SK-N-SH treated with all-trans-retinoic acid at 6 μM for 48 hours (cell line): ENCODE measurements around the gene RRAD.
"Not testable (repeated sequence)": the region's sequence is repeated elsewhere in the genome, so short reads cannot be mapped to it uniquely, and the experiment has no call there.

Experiments used
- ATAC-seq: fragments of 200-7000 bp; cut with Tn5 transposase; 3 replicates; pipeline ENCODE4 v1.9.1; 2020; ENCODE audit warnings: mild to moderate bottlenecking, moderate library complexity
- ARNTL ChIP-seq: fragments of 450-650 bp; formaldehyde crosslinking; IDR thresholded peaks from 2 replicates; pipeline ENCODE4 v1.5.0; 2020; ENCODE audit warnings: low read depth, mild to moderate bottlenecking, moderate library complexity, borderline replicate concordance
- CSDC2 ChIP-seq: fragments of 250-450 bp; sonication (Bioruptor Pico); IDR thresholded peaks from 2 replicates; pipeline ENCODE4 v1.5.0; 2020; ENCODE audit warnings: mild to moderate bottlenecking, moderate library complexity
- ESRRG ChIP-seq: fragments of 250-450 bp; sonication (Bioruptor Pico); IDR thresholded peaks from 2 replicates; pipeline ENCODE4 v1.6.1; 2021; ENCODE audit warnings: mild to moderate bottlenecking
- ISL1 ChIP-seq: fragments of 250-450 bp; sonication (Bioruptor Pico); IDR thresholded peaks from 2 replicates; pipeline ENCODE4 v2.1.2; 2022; ENCODE audit warnings: mild to moderate bottlenecking, moderate library complexity
- OSR1 ChIP-seq: fragments of 250-450 bp; sonication (Bioruptor Pico); IDR thresholded peaks from 2 replicates; pipeline ENCODE4 v1.8.0; 2022; ENCODE audit warnings: moderate library complexity, mild to moderate bottlenecking, inconsistent platforms
- PPARA ChIP-seq: fragments of 250-450 bp; sonication (Bioruptor Pico); IDR thresholded peaks from 2 replicates; pipeline ENCODE4 v1.5.0; 2020; ENCODE audit warnings: mild to moderate bottlenecking, borderline replicate concordance
- RARB ChIP-seq: fragments of 250-450 bp; sonication (Bioruptor Pico); IDR thresholded peaks from 2 replicates; pipeline ENCODE4 v1.8.0; 2021; ENCODE audit warnings: mild to moderate bottlenecking, moderate library complexity
- SNAI2 ChIP-seq: fragments of 250-450 bp; sonication (Bioruptor Pico); IDR thresholded peaks from 2 replicates; pipeline ENCODE4 v1.5.0; 2020; ENCODE audit warnings: mild to moderate bottlenecking, moderate library complexity
- TCF4 ChIP-seq: fragments of 250-450 bp; sonication (Bioruptor Pico); IDR thresholded peaks from 2 replicates; pipeline ENCODE4 v1.8.0; 2021; ENCODE audit warnings: mild to moderate bottlenecking, moderate library complexity, borderline replicate concordance
- TOX ChIP-seq: fragments of 250-450 bp; sonication (Bioruptor Pico); IDR thresholded peaks from 2 replicates; pipeline ENCODE4 v1.8.0; 2021; ENCODE audit warnings: mild to moderate bottlenecking, moderate library complexity, borderline replicate concordance
- ZC3H10 ChIP-seq: fragments of 250-450 bp; sonication (Bioruptor Pico); IDR thresholded peaks from 2 replicates; pipeline ENCODE4 v1.5.1; 2021; ENCODE audit warnings: mild to moderate bottlenecking, moderate library complexity
- ZFP3 ChIP-seq: fragments of 250-450 bp; sonication (Bioruptor Pico); IDR thresholded peaks from 2 replicates; pipeline ENCODE4 v1.5.0; 2020; ENCODE audit warnings: mild to moderate bottlenecking, moderate library complexity
- ZFP30 ChIP-seq: fragments of 450-650 bp; formaldehyde crosslinking; IDR thresholded peaks from 2 replicates; pipeline ENCODE4 v1.5.0; 2022; ENCODE audit warnings: mild to moderate bottlenecking, moderate library complexity
- ZNF565 ChIP-seq: fragments of 450-650 bp; formaldehyde crosslinking; conservative IDR thresholded peaks from 2 replicates; pipeline ENCODE4 v1.5.0; 2020; ENCODE audit warnings: low read depth, mild to moderate bottlenecking, moderate library complexity
- ZNF70 ChIP-seq: fragments of 450-650 bp; formaldehyde crosslinking; IDR thresholded peaks from 2 replicates; pipeline ENCODE4 v1.5.0; 2020; ENCODE audit warnings: mild to moderate bottlenecking, moderate library complexity
- ZNF8 ChIP-seq: fragments of 450-650 bp; formaldehyde crosslinking; IDR thresholded peaks from 2 replicates; pipeline ENCODE4 v1.5.0; 2020; ENCODE audit warnings: mild to moderate bottlenecking, moderate library complexity
- TF ChIP-seq, protein P1 (sequence below): fragments of 250-450 bp; sonication (Bioruptor Pico); IDR thresholded peaks from 2 replicates; pipeline ENCODE4 v1.5.1; 2021; ENCODE audit warnings: mild to moderate bottlenecking, moderate library complexity
- TF ChIP-seq, protein P2 (sequence below): fragments of 250-450 bp; sonication (Bioruptor Pico); IDR thresholded peaks from 2 replicates; pipeline ENCODE4 v1.5.0; 2020; ENCODE audit warnings: mild to moderate bottlenecking, moderate library complexity
- TF ChIP-seq, protein P3 (sequence below): fragments of 250-450 bp; sonication (Bioruptor Pico); IDR thresholded peaks from 2 replicates; pipeline ENCODE4 v1.8.0; 2021; ENCODE audit warnings: low read depth, mild to moderate bottlenecking, moderate library complexity, borderline replicate concordance
- TF ChIP-seq, protein P4 (sequence below): fragments of 250-450 bp; sonication (Bioruptor Pico); IDR thresholded peaks from 2 replicates; pipeline ENCODE4 v1.8.0; 2020; ENCODE audit warnings: mild to moderate bottlenecking, moderate library complexity, borderline replicate concordance

RRAD gene

DNA sequence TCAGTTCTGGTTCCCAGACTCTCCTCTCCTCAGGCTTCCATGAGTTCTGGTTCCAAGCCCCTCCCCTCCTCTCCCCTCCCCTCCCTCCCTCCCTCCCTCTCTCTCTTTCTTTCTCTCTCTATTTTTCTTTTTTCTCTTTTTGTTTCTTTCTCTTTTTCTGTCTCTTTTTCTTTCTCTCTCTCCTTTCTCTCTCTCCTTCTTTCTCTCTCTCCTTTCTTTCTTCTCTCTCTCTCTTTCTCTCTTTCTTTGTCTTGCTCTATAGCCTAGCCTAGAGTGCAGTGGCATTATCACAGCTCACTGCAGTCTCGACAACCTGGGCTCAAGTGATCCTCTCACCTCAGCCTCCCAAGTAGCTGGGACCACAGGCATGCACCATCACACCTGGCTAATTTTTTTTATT is 34.9 kb upstream of the RRAD start:
- no peak for ATAC-seq
- TF ChIP-seq ZFP3 (CRISPR knock-in tag) (no peak), ZNF8 (CRISPR knock-in tag) (no peak), OSR1 (CRISPR knock-in tag) (no peak), ARNTL (CRISPR knock-in tag) (no peak), ZNF70 (CRISPR knock-in tag) (no peak)

DNA sequence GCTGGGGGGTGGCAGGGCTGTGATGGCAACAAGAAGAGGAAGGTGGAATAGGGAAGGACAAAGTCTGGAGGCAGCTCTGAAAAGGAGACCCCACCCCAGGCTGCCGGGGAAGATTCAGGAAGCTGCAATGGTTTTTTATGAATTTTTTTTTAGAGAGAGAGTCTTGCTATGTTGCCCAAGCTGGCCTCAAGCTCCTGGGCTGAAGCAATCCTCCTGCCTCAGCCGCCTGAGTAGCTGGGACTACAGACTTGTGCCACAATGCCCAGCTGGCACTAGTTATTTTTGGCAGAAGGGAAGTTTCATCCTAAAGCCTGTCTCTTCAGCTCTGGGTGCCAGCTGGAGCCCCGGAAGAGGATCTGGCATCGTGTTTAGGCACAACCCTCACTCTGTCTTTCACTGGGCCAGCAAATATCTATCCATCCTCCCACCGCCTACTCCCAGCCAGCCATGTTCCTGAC is 34.4 kb upstream of the RRAD start:
- ATAC-seq, result no peak
- TF ChIP-seq, protein P1, sequence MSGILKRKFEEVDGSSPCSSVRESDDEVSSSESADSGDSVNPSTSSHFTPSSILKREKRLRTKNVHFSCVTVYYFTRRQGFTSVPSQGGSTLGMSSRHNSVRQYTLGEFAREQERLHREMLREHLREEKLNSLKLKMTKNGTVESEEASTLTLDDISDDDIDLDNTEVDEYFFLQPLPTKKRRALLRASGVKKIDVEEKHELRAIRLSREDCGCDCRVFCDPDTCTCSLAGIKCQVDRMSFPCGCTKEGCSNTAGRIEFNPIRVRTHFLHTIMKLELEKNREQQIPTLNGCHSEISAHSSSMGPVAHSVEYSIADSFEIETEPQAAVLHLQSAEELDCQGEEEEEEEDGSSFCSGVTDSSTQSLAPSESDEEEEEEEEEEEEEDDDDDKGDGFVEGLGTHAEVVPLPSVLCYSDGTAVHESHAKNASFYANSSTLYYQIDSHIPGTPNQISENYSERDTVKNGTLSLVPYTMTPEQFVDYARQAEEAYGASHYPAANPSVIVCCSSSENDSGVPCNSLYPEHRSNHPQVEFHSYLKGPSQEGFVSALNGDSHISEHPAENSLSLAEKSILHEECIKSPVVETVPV (CRISPR knock-in tag), result no peak
- TF ChIP-seq ZNF70 (CRISPR knock-in tag) (no peak), CSDC2 (no peak), SNAI2 (CRISPR knock-in tag) (no peak), ARNTL (CRISPR knock-in tag) (no peak), PPARA (CRISPR knock-in tag) (no peak), ZFP3 (CRISPR knock-in tag) (no peak), RARB (no peak), OSR1 (CRISPR knock-in tag) (no peak), ZNF8 (CRISPR knock-in tag) (no peak), TCF4 (CRISPR knock-in tag) (no peak), ZC3H10 (no peak), TOX (CRISPR knock-in tag) (no peak), ISL1 (CRISPR knock-in tag) (no peak)
- TF ChIP-seq, protein P2, sequence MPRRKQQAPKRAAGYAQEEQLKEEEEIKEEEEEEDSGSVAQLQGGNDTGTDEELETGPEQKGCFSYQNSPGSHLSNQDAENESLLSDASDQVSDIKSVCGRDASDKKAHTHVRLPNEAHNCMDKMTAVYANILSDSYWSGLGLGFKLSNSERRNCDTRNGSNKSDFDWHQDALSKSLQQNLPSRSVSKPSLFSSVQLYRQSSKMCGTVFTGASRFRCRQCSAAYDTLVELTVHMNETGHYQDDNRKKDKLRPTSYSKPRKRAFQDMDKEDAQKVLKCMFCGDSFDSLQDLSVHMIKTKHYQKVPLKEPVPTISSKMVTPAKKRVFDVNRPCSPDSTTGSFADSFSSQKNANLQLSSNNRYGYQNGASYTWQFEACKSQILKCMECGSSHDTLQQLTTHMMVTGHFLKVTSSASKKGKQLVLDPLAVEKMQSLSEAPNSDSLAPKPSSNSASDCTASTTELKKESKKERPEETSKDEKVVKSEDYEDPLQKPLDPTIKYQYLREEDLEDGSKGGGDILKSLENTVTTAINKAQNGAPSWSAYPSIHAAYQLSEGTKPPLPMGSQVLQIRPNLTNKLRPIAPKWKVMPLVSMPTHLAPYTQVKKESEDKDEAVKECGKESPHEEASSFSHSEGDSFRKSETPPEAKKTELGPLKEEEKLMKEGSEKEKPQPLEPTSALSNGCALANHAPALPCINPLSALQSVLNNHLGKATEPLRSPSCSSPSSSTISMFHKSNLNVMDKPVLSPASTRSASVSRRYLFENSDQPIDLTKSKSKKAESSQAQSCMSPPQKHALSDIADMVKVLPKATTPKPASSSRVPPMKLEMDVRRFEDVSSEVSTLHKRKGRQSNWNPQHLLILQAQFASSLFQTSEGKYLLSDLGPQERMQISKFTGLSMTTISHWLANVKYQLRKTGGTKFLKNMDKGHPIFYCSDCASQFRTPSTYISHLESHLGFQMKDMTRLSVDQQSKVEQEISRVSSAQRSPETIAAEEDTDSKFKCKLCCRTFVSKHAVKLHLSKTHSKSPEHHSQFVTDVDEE (CRISPR knock-in tag), result no peak

DNA sequence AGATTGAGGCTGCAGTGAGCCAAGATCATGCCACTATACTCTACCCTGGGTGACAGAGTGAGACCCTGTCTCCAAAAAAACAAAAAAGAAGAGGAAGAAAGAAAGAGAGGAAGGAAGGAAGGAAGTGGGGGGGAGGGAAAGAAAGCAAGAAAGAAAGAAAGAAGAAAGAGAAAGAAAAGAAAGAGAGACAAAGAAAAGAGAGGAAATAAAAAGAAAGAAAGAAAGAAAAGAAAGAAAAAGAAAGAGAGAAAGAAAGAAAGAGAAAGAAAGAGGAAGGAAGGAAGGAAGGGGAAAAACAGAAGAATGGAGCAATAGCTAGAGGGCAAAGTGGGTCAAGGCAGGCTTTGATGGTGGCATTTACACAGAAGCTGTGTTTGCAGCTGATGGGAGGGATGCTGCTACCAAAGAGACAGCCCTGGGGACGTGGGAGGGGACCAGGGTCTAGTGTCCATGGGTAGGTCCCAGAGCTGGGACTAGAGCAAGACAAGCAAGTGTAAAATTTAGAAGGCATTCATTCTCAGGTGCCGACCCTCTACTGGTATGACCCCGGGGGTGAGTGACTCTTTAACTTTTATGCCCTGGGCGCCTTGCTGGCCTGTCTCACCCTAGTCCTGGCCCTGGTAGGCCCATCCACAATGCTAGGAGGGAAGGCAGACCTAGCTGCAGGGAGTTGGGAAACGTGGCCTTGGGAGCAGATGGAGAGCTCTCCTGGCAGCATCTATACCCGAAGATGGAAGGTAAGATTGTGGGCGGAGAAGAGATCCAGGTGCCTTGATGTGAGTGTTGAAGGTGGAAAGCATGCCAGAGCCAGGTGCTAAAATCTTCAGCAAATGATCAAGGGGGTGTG is 33.7 kb upstream of the RRAD start:
- TF ChIP-seq TCF4 (CRISPR knock-in tag), result no peak
- no peak for TF ChIP-seq ARNTL (CRISPR knock-in tag)
- TF ChIP-seq ESRRG (CRISPR knock-in tag), result no peak
- TF ChIP-seq SNAI2 (CRISPR knock-in tag), result no peak
- no peak for TF ChIP-seq ZNF565 (CRISPR knock-in tag)
- TF ChIP-seq, protein P3, sequence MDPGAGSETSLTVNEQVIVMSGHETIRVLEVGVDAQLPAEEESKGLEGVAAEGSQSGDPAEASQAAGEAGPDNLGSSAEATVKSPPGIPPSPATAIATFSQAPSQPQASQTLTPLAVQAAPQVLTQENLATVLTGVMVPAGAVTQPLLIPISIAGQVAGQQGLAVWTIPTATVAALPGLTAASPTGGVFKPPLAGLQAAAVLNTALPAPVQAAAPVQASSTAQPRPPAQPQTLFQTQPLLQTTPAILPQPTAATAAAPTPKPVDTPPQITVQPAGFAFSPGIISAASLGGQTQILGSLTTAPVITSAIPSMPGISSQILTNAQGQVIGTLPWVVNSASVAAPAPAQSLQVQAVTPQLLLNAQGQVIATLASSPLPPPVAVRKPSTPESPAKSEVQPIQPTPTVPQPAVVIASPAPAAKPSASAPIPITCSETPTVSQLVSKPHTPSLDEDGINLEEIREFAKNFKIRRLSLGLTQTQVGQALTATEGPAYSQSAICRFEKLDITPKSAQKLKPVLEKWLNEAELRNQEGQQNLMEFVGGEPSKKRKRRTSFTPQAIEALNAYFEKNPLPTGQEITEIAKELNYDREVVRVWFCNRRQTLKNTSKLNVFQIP (CRISPR knock-in tag), result no peak
- TF ChIP-seq PPARA (CRISPR knock-in tag), result no peak
- TF ChIP-seq, protein P4, sequence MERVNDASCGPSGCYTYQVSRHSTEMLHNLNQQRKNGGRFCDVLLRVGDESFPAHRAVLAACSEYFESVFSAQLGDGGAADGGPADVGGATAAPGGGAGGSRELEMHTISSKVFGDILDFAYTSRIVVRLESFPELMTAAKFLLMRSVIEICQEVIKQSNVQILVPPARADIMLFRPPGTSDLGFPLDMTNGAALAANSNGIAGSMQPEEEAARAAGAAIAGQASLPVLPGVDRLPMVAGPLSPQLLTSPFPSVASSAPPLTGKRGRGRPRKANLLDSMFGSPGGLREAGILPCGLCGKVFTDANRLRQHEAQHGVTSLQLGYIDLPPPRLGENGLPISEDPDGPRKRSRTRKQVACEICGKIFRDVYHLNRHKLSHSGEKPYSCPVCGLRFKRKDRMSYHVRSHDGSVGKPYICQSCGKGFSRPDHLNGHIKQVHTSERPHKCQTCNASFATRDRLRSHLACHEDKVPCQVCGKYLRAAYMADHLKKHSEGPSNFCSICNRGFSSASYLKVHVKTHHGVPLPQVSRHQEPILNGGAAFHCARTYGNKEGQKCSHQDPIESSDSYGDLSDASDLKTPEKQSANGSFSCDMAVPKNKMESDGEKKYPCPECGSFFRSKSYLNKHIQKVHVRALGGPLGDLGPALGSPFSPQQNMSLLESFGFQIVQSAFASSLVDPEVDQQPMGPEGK, result no peak
- no peak for TF ChIP-seq ZFP3 (CRISPR knock-in tag)
- TF ChIP-seq, protein P2 (CRISPR knock-in tag), result no peak
- no peak for TF ChIP-seq ISL1 (CRISPR knock-in tag)
- no peak for TF ChIP-seq CSDC2
- TF ChIP-seq, protein P1 (CRISPR knock-in tag), result no peak
- TF ChIP-seq ZFP30 (CRISPR knock-in tag), result no peak

DNA sequence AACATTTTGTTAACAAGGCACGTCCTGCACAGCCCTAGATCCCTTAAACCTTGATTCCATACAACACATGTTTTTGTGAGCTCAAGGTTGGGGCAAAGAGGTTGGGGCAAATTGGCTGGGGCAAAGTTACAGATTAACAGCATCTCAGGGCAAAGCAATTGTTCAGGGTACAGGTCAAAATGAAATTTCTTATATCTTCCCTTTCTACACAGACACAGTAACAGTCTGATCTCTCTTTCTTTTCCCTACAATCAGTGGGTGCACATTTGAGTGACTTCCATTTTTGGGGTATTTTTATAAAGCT is 30.8 kb upstream of the RRAD start:
- not testable (repeated sequence) for ATAC-seq

More for the DNA sequence above, 33.7 kb upstream of the RRAD start:
- no peak for ATAC-seq

DNA sequence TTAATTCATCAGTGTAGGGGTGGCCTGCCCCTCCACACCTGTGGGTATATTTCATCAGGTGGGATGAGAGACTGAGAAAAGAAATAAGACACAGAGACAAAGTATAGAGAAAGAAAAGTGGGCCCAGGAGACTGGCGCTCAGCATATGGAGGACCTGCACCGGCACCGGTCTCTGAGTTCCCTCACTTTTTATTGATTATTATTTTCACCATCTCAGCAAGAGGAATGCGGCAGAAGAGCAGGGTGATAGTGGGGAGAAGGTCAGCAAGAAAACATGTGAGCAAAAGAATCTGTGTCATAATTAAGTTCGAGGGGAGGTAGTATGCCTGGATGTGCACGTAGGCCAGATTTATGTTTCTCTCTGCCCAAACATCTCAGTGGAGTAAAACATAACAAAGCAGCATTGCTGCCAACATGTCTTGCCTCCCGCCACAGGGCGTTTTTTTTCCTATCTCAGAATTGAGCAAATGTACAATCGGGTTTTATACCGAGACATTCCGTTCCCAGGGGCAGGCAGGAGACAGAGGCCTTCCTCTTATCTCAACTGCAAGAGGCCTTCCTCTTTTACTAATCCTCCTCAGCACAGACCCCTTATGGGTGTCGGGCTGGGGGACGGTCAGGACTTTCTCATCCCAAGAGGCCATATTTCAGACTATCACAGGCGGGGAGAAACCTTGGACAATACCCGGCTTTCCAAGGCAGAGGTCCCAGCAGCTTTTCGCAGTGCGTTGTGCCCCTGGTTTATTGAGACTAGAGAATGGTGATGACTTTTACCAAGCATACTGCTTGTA is 30.2 kb upstream of the RRAD start:
- not testable (repeated sequence) for ATAC-seq
